CD8-positive, alpha-beta memory T cell (primary cell): ENCODE data around the gene PRRT1B. TPM values are rescaled to one million over a fixed set of nuclear protein-coding genes. Genes with fewer than 3 reads are reported as not detected.
A peak's percentile ranks its signal among the peaks of the same experiment; 100 is the strongest.

Experiments used
- CTCF ChIA-PET: fragments of 350-600 bp; sonication (Branson Sonifier 250); formaldehyde crosslinking; loops from one replicate; lab custom pipeline; 2021; ENCODE audit warnings: antibody characterized with exemption; lab: Charles Lee
- POLR2A ChIA-PET: fragments of 350-600 bp; sonication (Branson Sonifier 250); formaldehyde crosslinking; loops from one replicate; lab custom pipeline; 2021; ENCODE audit warnings: antibody characterized with exemption; lab: Charles Lee
- DNase-seq, 5 donors: peaks; one replicate each; pipeline versions ENCODE4 v3.0.0 to v3.0.0-alpha.2; 2020 to 2022; ENCODE audit warnings: mixed read lengths in 1 of 5
- H3K27ac ChIP-seq: one replicate; pipeline ENCODE4 v1.7.0; 2013; ENCODE audit warnings: low read depth, mild to moderate bottlenecking, low read length, moderate library complexity
- H3K27me3 ChIP-seq: 2 replicates; pipeline ENCODE4 v1.7.0; 2013; ENCODE audit warnings: low read length, mild to moderate bottlenecking; ENCODE audit not compliant: insufficient read depth, poor library complexity, severe bottlenecking
- H3K36me3 ChIP-seq: 2 replicates; pipeline ENCODE4 v1.7.0; 2013; ENCODE audit warnings: mild to moderate bottlenecking, low read length, moderate library complexity; ENCODE audit not compliant: insufficient read depth
- H3K4me1 ChIP-seq: 2 replicates; pipeline ENCODE4 v1.7.0; 2013; ENCODE audit warnings: mild to moderate bottlenecking, low read length, moderate library complexity; ENCODE audit not compliant: insufficient read depth
- H3K4me3 ChIP-seq: 2 replicates; pipeline ENCODE4 v1.7.0; 2013; ENCODE audit warnings: mild to moderate bottlenecking, low read length
- H3K9me3 ChIP-seq: 2 replicates; pipeline ENCODE4 v1.7.0; 2013; ENCODE audit warnings: mild to moderate bottlenecking, low read length
- H3K27ac Mint-ChIP-seq, 8 donors: one replicate each; pipeline ENCODE4 v1.8.0; 2020 to 2021; ENCODE audit warnings: mixed read lengths in 8 of 8, mild to moderate bottlenecking in 6 of 8, inconsistent platforms in 3 of 8, moderate library complexity in 3 of 8
- H3K27me3 Mint-ChIP-seq, 2 donors: one replicate each; pipeline ENCODE4 v1.8.0; 2020 to 2021; ENCODE audit warnings: mixed read lengths in 2 of 2, mild to moderate bottlenecking in 1 of 2, moderate library complexity in 1 of 2
- H3K36me3 Mint-ChIP-seq, 3 donors: one replicate each; pipeline ENCODE4 v1.8.0; 2020 to 2021; ENCODE audit warnings: mixed read lengths in 3 of 3, inconsistent platforms in 1 of 3, mild to moderate bottlenecking in 1 of 3
- H3K4me1 Mint-ChIP-seq, 3 donors: one replicate each; pipeline ENCODE4 v1.8.0; 2020 to 2021; ENCODE audit warnings: mixed read lengths in 3 of 3, inconsistent platforms in 1 of 3, mild to moderate bottlenecking in 1 of 3
- H3K4me3 Mint-ChIP-seq, 7 donors: one replicate each; pipeline ENCODE4 v1.8.0; 2020 to 2021; ENCODE audit warnings: mixed read lengths in 7 of 7, mild to moderate bottlenecking in 6 of 7, moderate library complexity in 4 of 7, inconsistent platforms in 2 of 7
- H3K9me3 Mint-ChIP-seq, 5 donors: one replicate each; pipeline ENCODE4 v1.8.0; 2020 to 2022; ENCODE audit warnings: mixed read lengths in 5 of 5, mild to moderate bottlenecking in 3 of 5, moderate library complexity in 2 of 5, inconsistent platforms in 1 of 5
- polyA plus RNA-seq: library from polyadenylated mRNA; unstranded; fragments of 300-500 nt; fragmentation: Illumina TruSeq; gene quantifications from one replicate; pipeline ENCODE4 v1.2.3, GENCODE V29; 2021
- total RNA-seq, 2 experiments: library from RNA; stranded (reverse); gene quantifications; one replicate each; pipeline ENCODE4 v1.2.3, GENCODE V29; 2021

The PRRT1B gene
- total and polyA plus RNA-seq, 3 experiments from 2014 or later = not detected

- peaks cover 0 to 50% (median 8%) of the 10 kb centered on the region in 3 donors for H3K36me3 Mint-ChIP-seq
- DNase-seq = no peak
- H3K4me1 Mint-ChIP-seq = peaks cover 23 to 30% (median 24%) of the 10 kb centered on the region in 3 donors
- POLR2A ChIA-PET = no interaction called here
- CTCF ChIA-PET = no interaction called here
- Histone ChIP-seq H3K27ac (peak overlapping the region; percentile 54), H3K36me3 (peaks cover 4% of the 10 kb centered on the region), H3K9me3 (no peaks in the 10 kb centered on the region), H3K27me3 (no peaks in the 10 kb centered on the region), H3K4me1 (peaks cover 20% of the 10 kb centered on the region), H3K4me3 (peak overlapping the region; percentile 66)
- peaks cover 0 to 2% (median 0%) of the 10 kb centered on the region in 5 donors for H3K9me3 Mint-ChIP-seq
- H3K4me3 Mint-ChIP-seq = peak overlapping the region; percentile 63 to 81 (median 69)
- peak overlapping the region in 7 of 8 donors; percentile 14 to 79 (median 66) for H3K27ac Mint-ChIP-seq
- no peaks in the 10 kb centered on the region for H3K27me3 Mint-ChIP-seq
These were observed 15.5 kb upstream of the PRRT1B start for GRCh38 chr9:131529597-131530545.

GRCh38 chr9:131530546-131530919 is 14.8 kb upstream of the PRRT1B start:
- Histone ChIP-seq H3K27me3 (no peaks in the 10 kb centered on the region), H3K36me3 (peaks cover 4% of the 10 kb centered on the region), H3K27ac (peak overlapping the region; percentile 54), H3K9me3 (no peaks in the 10 kb centered on the region), H3K4me1 (peaks cover 27% of the 10 kb centered on the region), H3K4me3 (peak overlapping the region; percentile 66)
- Mint-ChIP-seq H3K4me3 (peak overlapping the region; percentile 52 to 81 (median 67)), H3K27me3 (peaks cover 0 to 2% of the 10 kb centered on the region in 2 donors), H3K27ac (peak overlapping the region in 4 of 8 donors; percentile 14 to 64 (median 38)), H3K9me3 (peaks cover 0 to 2% (median 0%) of the 10 kb centered on the region in 5 donors), H3K4me1 (peaks cover 26 to 36% (median 26%) of the 10 kb centered on the region in 3 donors), H3K36me3 (peaks cover 0 to 45% (median 8%) of the 10 kb centered on the region in 3 donors)
- ChIA-PET POLR2A (no interaction called here), CTCF (no interaction called here)
- DNase-seq = no peak

DNA sequence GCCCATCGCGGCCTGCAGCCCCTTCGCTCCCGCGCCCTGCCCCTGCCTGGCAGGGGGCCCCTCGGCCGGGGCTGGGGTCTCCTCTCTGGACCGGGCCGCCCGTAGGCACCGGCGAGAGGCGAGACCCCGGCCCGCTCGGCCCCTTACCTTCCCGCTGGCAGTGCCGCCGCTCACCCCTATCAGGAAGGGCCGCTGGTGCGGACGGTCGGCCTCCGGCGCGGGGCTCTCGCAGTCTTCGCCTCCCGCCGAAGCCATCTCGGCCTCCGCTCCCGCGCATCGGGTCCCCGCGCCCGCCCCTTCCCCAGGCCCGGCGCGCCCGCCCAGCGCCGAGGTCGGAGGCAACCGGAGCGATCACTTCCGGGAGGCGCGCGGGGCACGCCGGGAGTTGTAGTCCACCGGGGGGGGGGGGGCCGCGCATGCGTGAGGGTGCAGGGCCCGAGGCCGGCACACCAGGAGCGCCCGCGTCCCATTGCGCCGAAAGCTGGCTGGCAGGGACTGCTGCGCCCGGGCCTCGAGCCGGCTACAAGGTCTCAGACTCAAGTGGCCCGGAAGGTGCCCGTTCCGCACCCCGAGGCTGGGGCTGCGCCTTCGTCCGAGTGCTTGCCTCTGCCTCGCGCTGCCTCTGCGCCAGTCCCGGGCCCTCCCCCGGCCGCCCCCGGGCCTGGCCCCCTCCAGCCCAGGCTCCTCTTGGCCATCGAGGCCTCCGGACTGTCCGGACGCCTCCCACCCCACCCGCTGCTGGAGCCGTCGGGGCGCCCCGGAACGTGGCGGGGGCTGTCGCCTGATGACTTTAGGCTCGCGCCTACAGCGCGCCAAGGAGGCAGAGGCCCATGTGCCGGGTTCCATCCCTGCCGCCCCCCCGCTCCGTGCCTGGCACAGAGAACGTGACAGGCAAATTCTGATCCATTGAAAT is 14.1 kb upstream of the PRRT1B start, which contains the start of gene UCK1:
UCK1 (minus strand) TSS at position 344 of the 913 bp plus-strand sequence; CDS start at position 255, 89 bp downstream.
- Mint-ChIP-seq H3K9me3 (peaks cover 0 to 2% (median 0%) of the 10 kb centered on the region in 5 donors), H3K36me3 (peaks cover 0 to 38% (median 5%) of the 10 kb centered on the region in 3 donors), H3K27ac (peak within 1 kb of the TSS in 6 of 8 donors; percentile 14 to 76 (median 48)), H3K4me1 (peaks cover 26 to 39% (median 28%) of the 10 kb centered on the region in 3 donors), H3K4me3 (peak within 1 kb of the TSS; percentile 63 to 81 (median 69)), H3K27me3 (peaks cover 0 to 2% of the 10 kb centered on the region in 2 donors)
- Histone ChIP-seq H3K27me3 (no peaks in the 10 kb centered on the region), H3K9me3 (no peaks in the 10 kb centered on the region), H3K36me3 (peaks cover 4% of the 10 kb centered on the region), H3K4me1 (peaks cover 30% of the 10 kb centered on the region), H3K27ac (peak within 1 kb of the TSS; percentile 54), H3K4me3 (peak within 1 kb of the TSS; percentile 66)
- ChIA-PET CTCF (no interaction called here), POLR2A (interaction anchor here (0.7 kb wide), 1 partner anchor 44 kb away, joined by 3 read pairs; no protein-coding TSS in a partner anchor)
- DNase-seq = peak; percentile 66 to 82 (median 70)

- peaks cover 0 to 2% of the 10 kb centered on the region in 2 donors for H3K27me3 Mint-ChIP-seq
- Histone ChIP-seq H3K27ac (no peak overlapping the region), H3K4me1 (peaks cover 47% of the 10 kb centered on the region), H3K4me3 (peak overlapping the region; percentile 44), H3K27me3 (no peaks in the 10 kb centered on the region), H3K9me3 (no peaks in the 10 kb centered on the region), H3K36me3 (no peaks in the 10 kb centered on the region)
- peaks cover 0 to 4% (median 0%) of the 10 kb centered on the region in 3 donors for H3K36me3 Mint-ChIP-seq
- H3K9me3 Mint-ChIP-seq = peaks cover 0 to 2% (median 0%) of the 10 kb centered on the region in 5 donors
- H3K27ac Mint-ChIP-seq = peak overlapping the region in 7 of 8 donors; percentile 20 to 76 (median 54)
- peak overlapping the region; percentile 18 to 84 (median 50) for H3K4me3 Mint-ChIP-seq
- peaks cover 26 to 48% (median 30%) of the 10 kb centered on the region in 3 donors for H3K4me1 Mint-ChIP-seq
- DNase-seq = peak in 2 of 5 donors; percentile 21 to 65
- CTCF ChIA-PET = interaction anchor here (1.0 kb wide), 2 partner anchors 11 to 12 kb away, joined by 3 to 5 read pairs; no protein-coding TSS in a partner anchor
- POLR2A ChIA-PET = interaction anchor here (0.6 kb wide), 1 partner anchor 286 kb away, joined by 3 read pairs; no protein-coding TSS in a partner anchor
These were observed 10.5 kb upstream of the PRRT1B start for GRCh38 chr9:131534721-131535237.

DNA sequence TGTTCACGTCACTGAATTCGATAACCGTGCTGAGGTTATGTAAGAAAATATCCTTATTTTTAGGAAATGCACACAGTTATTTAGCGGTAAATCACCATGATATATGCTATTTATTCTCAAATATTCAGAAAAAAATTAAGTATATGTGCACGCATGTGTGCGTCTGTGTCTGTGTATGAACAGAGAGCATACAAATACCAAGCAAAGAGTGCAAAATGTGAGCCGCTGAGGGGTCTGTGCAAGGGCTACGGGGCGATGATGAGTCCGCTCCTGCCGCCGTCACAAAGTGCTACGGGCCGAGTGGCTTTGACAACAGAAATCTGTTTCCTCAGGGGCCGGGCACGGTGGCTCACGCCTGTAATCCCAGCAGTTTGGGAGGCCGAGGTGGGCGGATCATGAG is 7.4 kb upstream of the PRRT1B start:
- Mint-ChIP-seq H3K27ac (no peak overlapping the region), H3K4me1 (peaks cover 27 to 49% (median 36%) of the 10 kb centered on the region in 3 donors), H3K4me3 (peak overlapping the region in 1 of 7 donors; percentile 27), H3K9me3 (peaks cover 0 to 8% (median 3%) of the 10 kb centered on the region in 5 donors), H3K27me3 (peaks cover 0 to 2% of the 10 kb centered on the region in 2 donors), H3K36me3 (peaks cover 0 to 4% (median 0%) of the 10 kb centered on the region in 3 donors)
- H3K27ac ChIP-seq = no peak overlapping the region
- no peaks in the 10 kb centered on the region for H3K36me3 ChIP-seq
- POLR2A ChIA-PET = no interaction called here
- DNase-seq = peak in 1 of 5 donors; percentile 38
- CTCF ChIA-PET = no interaction called here
- no peaks in the 10 kb centered on the region for H3K9me3 ChIP-seq
- no peak overlapping the region for H3K4me3 ChIP-seq
- peaks cover 47% of the 10 kb centered on the region for H3K4me1 ChIP-seq
- no peaks in the 10 kb centered on the region for H3K27me3 ChIP-seq

DNA sequence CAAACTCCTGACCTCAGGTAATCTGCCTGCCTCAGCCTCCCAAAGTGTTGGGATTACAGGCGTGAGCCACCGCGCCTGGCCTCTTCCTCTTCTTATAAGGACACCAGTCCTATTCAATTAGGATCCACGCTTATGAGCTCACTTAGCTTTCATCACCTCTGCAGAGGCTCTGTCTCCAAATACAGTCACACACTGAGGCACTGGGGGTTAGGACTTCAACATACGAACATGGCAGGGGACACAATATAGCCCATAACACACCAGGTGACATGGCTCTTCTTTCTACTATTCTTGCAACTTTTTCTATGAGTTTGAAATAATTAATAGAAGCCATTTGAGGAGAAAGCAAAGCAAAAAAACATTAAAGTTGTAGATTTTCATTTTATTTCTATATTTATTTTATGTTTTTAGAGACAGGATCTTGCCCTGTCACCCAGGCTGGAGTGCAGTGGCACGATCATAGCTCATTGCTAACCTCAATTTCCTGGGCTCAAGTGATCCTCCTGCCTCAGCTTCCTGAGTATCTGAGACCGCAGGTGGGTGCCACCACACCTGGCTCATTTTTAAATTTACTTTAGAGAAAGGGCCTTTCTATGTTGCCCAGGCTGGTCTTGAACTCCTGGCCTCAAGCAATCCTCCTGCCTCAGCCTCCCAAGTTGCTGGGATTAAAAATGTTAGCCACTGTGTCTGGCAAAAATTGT is 6.0 kb upstream of the PRRT1B start:
- H3K36me3 Mint-ChIP-seq = peaks cover 0 to 12% (median 5%) of the 10 kb centered on the region in 3 donors
- Histone ChIP-seq H3K4me1 (peaks cover 44% of the 10 kb centered on the region), H3K27ac (no peak overlapping the region), H3K4me3 (no peak overlapping the region), H3K27me3 (no peaks in the 10 kb centered on the region), H3K9me3 (peaks cover 12% of the 10 kb centered on the region), H3K36me3 (no peaks in the 10 kb centered on the region)
- H3K27ac Mint-ChIP-seq = peak overlapping the region; percentile 26 to 94 (median 88)
- peak overlapping the region; percentile 32 to 85 (median 63) for H3K4me3 Mint-ChIP-seq
- peaks cover 27 to 46% (median 33%) of the 10 kb centered on the region in 3 donors for H3K4me1 Mint-ChIP-seq
- peaks cover 0 to 2% of the 10 kb centered on the region in 2 donors for H3K27me3 Mint-ChIP-seq
- peaks cover 0 to 19% (median 17%) of the 10 kb centered on the region in 5 donors for H3K9me3 Mint-ChIP-seq
- DNase-seq = peak in 4 of 5 donors; percentile 13 to 45 (median 36)
- CTCF ChIA-PET = no interaction called here
- POLR2A ChIA-PET = interaction anchor here (0.6 to 0.7 kb wide), 2 partner anchors 166 to 271 kb away, joined by 3 to 6 read pairs; no protein-coding TSS in a partner anchor
